ENCODE results near the gene MAP2K5.

The MAP2K5 gene

GRCh38 chr15:67776600-67776999 lies 234.1 kb downstream of the MAP2K5 start:
- in situ Hi-C loops (cut with HindIII; ENCODE audit: low sequenced_read_pairs) = no loop called here
- TF ChIP-seq CTCF (IDR thresholded peaks at IDR 0.05; ENCODE audit: low read depth, low read length) = no peak
- DNase-seq (ENCODE audit: low read depth, low spot score) = no peak

GRCh38 chr15:67777071-67777470 lies 234.6 kb downstream of the MAP2K5 start:
- H3K4me3 ChIP-seq (ENCODE audit: low read depth, low read length) = no peak overlapping the region
- DNase-seq (ENCODE audit: low read depth, low spot score) = no peak
- no peak for TF ChIP-seq CTCF (IDR thresholded peaks at IDR 0.05; ENCODE audit: low read depth, low read length)
- in situ Hi-C loops (cut with HindIII; ENCODE audit: low sequenced_read_pairs) = no loop called here

More at GRCh38 chr15:67776600-67776999, 234.1 kb downstream of the MAP2K5 start:
- H3K4me3 ChIP-seq (ENCODE audit: low read depth, low read length) = no peak overlapping the region

DNA sequence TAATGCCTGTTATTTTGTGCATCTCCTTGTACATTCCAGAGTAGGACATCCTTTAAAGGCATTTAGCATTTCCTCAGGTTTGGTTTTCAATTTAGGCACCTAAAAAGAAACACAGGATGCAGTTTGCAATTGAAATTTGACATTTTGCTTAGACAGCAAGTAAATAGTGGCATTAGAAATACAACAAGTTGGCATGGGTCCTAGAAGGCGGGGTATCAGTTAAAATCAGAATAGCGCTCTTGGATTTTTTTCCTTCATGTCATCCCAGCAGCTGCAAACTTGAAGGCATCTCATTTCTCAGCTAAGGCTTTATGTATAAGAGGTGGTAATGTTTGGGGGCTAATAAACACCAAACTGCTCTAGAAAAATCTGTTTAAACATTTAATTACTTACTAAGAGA lies 235.3 kb downstream of the MAP2K5 start:
- in situ Hi-C loops (cut with HindIII; ENCODE audit: low sequenced_read_pairs) = no loop called here
- H3K4me3 ChIP-seq (ENCODE audit: low read depth, low read length) = no peak overlapping the region
- TF ChIP-seq CTCF (IDR thresholded peaks at IDR 0.05; ENCODE audit: low read depth, low read length) = no peak
- DNase-seq (ENCODE audit: low read depth, low spot score) = no peak

GRCh38 chr15:67778968-67779548 lies 236.6 kb downstream of the MAP2K5 start:
- in situ Hi-C loops (cut with HindIII; ENCODE audit: low sequenced_read_pairs) = no loop called here
- DNase-seq (ENCODE audit: low read depth, low spot score) = no peak
- no peak for TF ChIP-seq CTCF (IDR thresholded peaks at IDR 0.05; ENCODE audit: low read depth, low read length)
- no peak overlapping the region for H3K4me3 ChIP-seq (ENCODE audit: low read depth, low read length)

GRCh38 chr15:67779549-67780111 lies 237.1 kb downstream of the MAP2K5 start:
- no peak overlapping the region for H3K4me3 ChIP-seq (ENCODE audit: low read depth, low read length)
- DNase-seq (ENCODE audit: low read depth, low spot score) = no peak
- no peak for TF ChIP-seq CTCF (IDR thresholded peaks at IDR 0.05; ENCODE audit: low read depth, low read length)
- in situ Hi-C loops (cut with HindIII; ENCODE audit: low sequenced_read_pairs) = no loop called here

DNA sequence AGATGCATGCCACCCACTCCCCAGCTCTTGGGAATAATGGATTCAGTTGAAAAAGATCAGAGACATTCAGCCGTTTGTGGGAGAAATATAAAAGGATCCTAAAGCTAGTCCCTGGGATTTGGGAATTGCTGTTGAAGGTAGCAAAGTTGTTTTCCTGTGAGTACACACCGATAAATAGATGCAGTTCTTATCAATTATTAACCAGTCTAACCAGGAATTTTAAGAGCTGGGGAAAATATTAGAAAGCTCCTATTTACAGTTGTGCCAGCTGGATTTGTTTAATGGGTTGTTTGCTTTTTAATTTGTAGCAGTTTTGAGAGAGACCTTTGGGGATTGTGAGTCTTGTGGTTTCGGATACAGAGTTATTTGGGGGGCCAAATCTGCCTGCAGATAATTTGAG lies 238.6 kb downstream of the MAP2K5 start:
- H3K4me3 ChIP-seq (ENCODE audit: low read depth, low read length) = no peak overlapping the region
- in situ Hi-C loops (cut with HindIII; ENCODE audit: low sequenced_read_pairs) = no loop called here
- TF ChIP-seq CTCF (IDR thresholded peaks at IDR 0.05; ENCODE audit: low read depth, low read length) = no peak
- no peak for DNase-seq (ENCODE audit: low read depth, low spot score)
